Measurements from ENCODE around the gene IRAK3. TPM values are rescaled to one million over a fixed set of nuclear protein-coding genes. Genes with fewer than 3 reads are reported as not detected.
"Not testable (repeated sequence)": the region's sequence is repeated elsewhere in the genome, so short reads cannot be mapped to it uniquely, and the experiment has no call there.

Gene IRAK3
- total and polyA plus RNA-seq, 11 donors: 2.2 to 11.4 (median 4.7) TPM

DNA sequence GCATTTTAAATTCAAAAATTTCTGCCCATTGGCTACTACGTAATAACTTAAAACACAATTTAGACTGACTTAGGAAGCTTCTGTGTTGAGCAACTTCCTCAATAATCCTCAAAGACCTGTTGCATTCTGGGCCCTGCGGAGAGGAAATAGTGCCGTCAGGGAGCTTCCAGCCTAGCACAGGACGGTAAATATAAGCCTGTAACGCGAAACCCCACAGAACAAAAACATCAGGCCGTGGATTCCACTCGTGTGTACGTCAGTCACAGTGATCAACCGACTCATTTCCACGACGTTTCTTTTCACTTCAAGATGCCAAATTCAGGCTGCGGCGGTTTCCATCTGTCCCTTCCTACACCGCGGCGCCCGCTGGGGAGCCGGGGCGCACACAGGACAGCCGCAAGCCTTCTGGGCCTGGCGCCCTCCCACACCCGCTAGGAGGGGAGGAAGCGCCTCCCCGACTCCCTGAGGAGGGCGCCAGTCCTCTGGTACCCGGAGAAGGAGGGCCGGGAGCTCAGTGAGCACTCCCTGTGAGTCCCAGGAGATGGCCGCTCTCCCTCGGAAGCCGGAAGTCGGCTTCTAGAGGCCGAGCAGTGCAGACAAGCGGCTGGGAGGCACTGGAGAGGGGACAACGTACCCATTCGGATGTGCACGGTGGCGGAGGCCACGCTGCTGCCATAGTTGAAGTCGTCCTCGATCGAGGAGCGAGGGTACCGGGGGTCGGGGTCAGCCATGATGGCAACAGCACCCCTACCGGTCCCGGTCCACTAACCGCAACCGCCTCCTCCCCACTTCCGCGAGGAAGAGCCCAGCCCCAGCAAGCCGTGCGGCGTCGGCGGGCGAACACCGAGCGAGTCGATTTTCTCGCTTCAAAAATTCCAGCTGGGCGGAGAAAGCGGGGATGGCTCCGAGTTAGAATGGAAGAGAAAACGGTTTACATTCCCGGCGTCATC, 19.5 kb upstream of the IRAK3 start, which contains the start of gene TMBIM4:
TSS of gene TMBIM4 (minus strand) at position 776 of the 950 bp plus-strand sequence. CDS start at position 731, 45 bp downstream.
- Histone ChIP-seq H3K27ac (peak within 1 kb of the TSS; percentile 92 to 100 (median 98)), H3K9me3 (peaks cover 0 to 10% (median 0%) of the 10 kb centered on the region in 12 donors), H3K4me3 (peak within 1 kb of the TSS; percentile 56 to 90 (median 85)), H3K4me1 (peaks cover 0 to 40% (median 17%) of the 10 kb centered on the region in 12 donors), H3K27me3 (no peaks in the 10 kb centered on the region), H3K36me3 (peaks cover 0 to 5% (median 0%) of the 10 kb centered on the region in 9 donors)
- ATAC-seq (peak; percentile 96 to 97 (median 97)), DNase-seq (peak; percentile 90 to 94 (median 92))
- TF ChIP-seq, protein P1, sequence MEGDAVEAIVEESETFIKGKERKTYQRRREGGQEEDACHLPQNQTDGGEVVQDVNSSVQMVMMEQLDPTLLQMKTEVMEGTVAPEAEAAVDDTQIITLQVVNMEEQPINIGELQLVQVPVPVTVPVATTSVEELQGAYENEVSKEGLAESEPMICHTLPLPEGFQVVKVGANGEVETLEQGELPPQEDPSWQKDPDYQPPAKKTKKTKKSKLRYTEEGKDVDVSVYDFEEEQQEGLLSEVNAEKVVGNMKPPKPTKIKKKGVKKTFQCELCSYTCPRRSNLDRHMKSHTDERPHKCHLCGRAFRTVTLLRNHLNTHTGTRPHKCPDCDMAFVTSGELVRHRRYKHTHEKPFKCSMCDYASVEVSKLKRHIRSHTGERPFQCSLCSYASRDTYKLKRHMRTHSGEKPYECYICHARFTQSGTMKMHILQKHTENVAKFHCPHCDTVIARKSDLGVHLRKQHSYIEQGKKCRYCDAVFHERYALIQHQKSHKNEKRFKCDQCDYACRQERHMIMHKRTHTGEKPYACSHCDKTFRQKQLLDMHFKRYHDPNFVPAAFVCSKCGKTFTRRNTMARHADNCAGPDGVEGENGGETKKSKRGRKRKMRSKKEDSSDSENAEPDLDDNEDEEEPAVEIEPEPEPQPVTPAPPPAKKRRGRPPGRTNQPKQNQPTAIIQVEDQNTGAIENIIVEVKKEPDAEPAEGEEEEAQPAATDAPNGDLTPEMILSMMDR (IDR thresholded peaks at IDR 0.05): peak; percentile 46 to 84 (median 64)
- TF ChIP-seq POLR2A (IDR thresholded peaks at IDR 0.05): peak in 1 of 2 donors; percentile 58
- intact Hi-C loops (cut with DNase I): loop anchor here in 7 of 10 donors (1.0 to 10.0 kb wide), 7 partner anchors 19 to 135 kb away; partner anchors contain the start of genes HELB (in 4 of the 7) and IRAK3 (in 3 of the 7)
- WGBS, 4 donors: 0 to 1% (median 0%) methylated on average over 38 to 67 of the region's 67 CpGs

DNA sequence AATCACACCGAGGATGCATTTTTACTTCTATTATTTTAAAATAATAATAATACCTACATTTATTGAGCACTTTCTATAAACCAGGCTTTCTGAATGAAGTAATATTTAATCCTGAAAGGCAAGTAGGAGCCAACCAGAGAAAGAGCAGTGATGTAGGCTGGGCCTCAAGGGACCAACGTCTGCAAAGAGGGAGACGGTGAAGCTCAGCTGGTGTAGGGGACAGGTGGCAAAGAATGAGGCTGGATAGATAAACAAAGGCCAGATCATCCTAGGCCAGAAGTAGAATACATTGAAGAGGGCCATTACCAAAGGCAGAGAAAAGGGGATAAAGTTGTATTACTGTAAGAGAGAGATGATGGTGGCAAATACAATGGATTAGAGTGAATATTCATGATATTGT, 18.4 kb upstream of the IRAK3 start:
- Histone ChIP-seq H3K9me3 (peaks cover 0 to under 1% (median 0%) of the 10 kb centered on the region in 12 donors), H3K27ac (peak overlapping the region in 9 of 12 donors; percentile 94 to 100 (median 99)), H3K4me3 (peak overlapping the region in 10 of 12 donors; percentile 78 to 90 (median 85)), H3K36me3 (peaks cover 0 to 5% (median 0%) of the 10 kb centered on the region in 9 donors), H3K27me3 (no peaks in the 10 kb centered on the region), H3K4me1 (peaks cover 0 to 39% (median 17%) of the 10 kb centered on the region in 12 donors)
- ATAC-seq (no peak), DNase-seq (no peak)
- WGBS, 4 donors: 92 to 93% (median 93%) methylated on average over 3 of the region's 3 CpGs
- TF ChIP-seq POLR2A (IDR thresholded peaks at IDR 0.05): no peak
- TF ChIP-seq, protein P1 (IDR thresholded peaks at IDR 0.05): no peak
- intact Hi-C loops (cut with DNase I): loop anchor here in 2 of 10 donors (2.0 to 10.0 kb wide), 2 partner anchors 18 to 64 kb away; partner anchors contain the start of gene IRAK3 (in 1 of the 2)

DNA sequence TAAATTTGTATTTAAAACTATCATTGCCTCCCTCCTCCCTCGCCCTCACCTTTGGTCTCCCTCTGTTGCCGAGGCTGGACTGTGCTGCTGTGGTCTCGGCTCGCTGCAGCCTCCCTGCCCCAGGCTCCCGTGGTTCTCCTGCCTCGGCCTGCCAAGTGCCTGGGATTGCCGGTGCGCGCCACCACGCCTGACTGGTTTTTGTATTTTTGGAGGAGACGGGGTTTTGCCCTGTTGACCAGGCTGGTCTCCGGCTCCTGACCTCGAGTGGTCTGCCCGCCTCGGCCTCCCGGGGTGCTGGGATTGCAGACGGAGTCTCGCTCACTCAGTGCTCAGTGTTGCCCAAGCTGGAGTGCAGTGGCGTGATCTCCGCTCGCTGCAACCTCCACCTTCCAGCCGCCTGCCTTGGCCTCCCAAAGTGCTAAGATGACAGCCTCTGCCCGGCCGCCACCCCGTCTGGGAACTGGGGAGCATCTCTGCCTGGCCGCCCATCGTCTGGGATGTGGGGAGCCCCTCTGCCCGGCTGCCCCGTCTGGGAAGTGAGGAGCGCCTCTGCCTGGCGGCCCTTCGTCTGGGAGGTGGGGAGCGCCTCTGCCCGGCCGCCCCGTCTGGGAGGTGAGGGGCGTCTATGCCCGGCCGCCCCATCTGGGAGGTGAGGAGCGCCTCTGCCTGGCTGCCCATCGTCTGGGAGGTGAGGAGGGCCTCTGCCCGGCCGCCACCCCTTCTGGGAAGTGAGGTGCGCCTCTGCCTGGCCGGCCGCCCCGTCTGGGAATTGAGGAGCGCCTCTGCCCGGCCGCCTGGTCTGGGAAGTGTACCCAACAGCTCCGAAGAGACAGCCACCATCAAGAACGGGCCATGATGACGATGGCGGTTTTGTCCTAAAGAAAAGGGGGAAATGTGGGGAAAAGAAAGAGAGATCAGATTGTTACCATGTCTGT, 14.4 kb upstream of the IRAK3 start:
- H3K4me3 ChIP-seq, H3K36me3 ChIP-seq, H3K9me3 ChIP-seq, ATAC-seq, H3K27ac ChIP-seq, DNase-seq, H3K27me3 ChIP-seq: not testable (repeated sequence)
- WGBS, 4 donors: 96 to 99% (median 97%) methylated on average over 34 to 54 of the region's 54 CpGs
- H3K4me1 ChIP-seq: peaks cover 0 to 24% (median 0%) of the 10 kb centered on the region in 12 donors
- intact Hi-C loops (cut with DNase I): loop anchor here in 1 of 10 donors (10.0 kb wide), 1 partner anchor 60 kb away; no protein-coding TSS in a partner anchor
